ENCODE data around the gene MX2.

The MX2 gene

DNA sequence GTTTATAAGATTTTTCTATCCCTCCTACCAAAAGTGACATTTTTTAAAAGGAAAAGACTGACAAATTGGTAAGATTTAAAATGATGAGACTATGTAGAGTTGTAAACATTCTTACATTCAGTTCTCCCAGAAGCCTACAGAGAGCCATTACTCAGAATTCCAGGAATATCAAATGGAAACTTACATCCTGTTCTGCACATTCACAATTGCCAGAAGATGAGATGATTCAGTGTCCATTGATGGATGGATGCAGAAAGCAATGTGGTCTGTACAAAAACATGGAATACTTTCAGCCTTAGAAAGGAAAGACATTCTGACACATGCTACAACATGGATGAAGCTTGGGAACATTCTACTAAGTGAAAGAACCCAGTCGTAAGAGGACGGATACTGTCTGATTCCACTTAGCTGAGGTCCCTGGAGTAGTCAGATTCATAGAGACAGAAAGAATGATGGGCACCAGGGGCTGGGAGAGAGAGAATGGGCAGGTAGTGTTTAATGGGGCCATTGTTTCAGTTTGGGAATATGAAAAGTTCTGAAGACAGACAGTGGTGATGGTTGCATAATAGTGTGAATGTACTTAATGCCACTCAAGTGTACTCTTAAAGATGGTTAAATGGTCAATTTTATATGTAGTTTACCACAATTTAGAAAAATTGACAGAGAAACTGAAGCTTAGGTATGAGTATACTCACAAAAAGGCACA is 80.8 kb downstream of the MX2 start:
- no peak for DNase-seq

- no peak for DNase-seq
These were observed 81.7 kb downstream of the MX2 start for GRCh38 chr21:41443562-41443961.

DNA sequence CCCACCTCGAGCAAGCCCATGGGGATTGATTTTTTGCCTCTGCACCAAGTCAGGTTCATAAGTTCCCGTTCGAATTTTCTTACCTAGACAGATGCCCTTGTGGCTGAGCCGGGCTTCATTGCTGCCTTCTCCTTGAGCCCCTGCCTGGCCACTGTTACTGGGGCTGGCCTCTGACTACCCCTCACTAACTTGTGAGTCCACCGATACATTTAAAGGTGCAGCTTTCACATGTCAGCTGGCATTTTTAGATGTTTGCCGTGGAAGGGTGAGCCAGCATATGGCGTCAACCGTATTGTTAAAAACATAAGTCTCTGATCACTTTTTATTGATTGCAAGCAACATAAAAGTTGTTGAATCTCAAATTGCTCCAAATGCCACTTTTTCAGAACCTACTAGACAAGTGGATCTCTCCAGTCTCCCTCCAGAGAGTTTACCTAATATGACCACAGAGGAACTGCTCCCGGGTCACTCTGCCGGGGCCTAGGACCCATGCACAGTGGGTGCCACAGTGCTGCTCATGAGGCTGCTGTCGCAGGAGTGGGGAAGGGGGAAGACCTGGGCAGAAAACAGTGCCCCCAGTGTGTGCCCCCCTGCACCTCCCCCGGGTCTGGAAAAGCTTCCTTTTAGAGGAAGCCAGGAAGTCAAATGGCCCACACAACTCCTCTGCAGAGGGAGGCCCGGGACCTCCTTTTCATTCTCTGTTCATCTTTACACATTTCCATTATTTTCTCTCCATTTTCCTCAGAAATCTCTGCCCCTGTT is 83.1 kb downstream of the MX2 start:
- no peak for DNase-seq

GRCh38 chr21:41445465-41445862 is 83.6 kb downstream of the MX2 start:
- no peak for DNase-seq

DNA sequence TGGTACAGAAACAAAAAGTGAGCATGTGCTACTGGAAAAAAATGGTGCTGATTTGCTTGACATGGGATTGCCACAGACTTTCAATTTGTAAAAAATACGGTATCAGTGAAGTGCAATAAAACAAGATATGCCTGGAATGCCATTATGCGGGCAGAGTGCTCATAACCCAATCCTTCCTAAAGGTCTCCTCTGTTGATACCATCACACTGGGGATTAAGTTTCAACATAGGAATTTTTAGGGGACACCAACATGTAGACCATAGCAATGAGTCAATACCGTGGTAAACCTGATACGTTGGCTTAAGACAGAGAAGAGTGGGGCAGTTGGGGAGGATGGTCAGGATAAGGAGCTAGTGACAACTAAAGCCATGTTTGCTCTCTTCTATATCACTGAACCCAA is 84.8 kb downstream of the MX2 start:
- DNase-seq = no peak

GRCh38 chr21:41447356-41447755 is 85.5 kb downstream of the MX2 start:
- DNase-seq = no peak

- DNase-seq = no peak
These were observed 87.8 kb downstream of the MX2 start for GRCh38 chr21:41449613-41450012.

DNA sequence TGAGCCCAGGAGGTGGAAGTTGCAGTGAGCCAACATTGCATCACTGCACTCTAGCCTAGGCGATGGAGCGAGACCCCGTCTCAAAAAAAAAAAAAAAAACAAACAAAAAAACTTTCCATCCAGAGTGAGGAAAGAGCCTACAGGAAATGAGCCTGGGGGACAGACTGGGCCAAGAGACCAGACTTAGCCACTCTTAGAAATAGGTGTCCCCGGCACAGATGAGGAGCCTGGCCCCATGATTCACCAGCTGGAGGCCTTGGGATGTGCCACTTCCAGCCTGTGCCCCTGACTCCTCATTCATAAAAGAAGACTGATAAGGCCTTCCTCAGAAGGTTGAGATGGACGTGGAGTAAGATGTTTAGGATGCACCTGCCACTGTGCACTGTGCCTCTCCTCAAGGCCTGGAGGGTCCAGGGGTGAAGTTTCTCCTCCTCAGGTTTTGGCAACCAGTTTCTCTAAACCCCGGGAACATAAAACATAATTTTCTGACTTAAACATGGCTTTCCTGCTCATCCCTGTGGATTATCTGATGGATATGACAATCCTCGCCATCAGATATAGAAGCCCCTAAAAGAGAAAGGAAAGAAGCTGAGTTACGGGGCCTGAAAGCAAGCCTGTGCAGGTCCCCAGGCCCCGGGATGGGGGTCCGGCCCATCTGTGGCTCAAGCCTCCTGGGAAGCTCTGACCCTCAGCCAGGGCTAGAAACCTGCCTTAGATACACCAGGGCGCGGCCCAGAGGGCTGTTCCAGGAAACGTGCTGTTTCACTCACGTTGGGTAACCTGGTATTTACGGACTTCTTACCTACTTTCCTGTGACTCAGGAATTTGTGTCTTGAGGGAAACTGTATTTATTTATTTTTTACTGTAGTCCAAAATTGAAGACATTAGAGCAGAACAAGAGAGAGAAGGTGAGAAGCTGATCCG is 90.2 kb downstream of the MX2 start:
- DNase-seq = no peak

DNA sequence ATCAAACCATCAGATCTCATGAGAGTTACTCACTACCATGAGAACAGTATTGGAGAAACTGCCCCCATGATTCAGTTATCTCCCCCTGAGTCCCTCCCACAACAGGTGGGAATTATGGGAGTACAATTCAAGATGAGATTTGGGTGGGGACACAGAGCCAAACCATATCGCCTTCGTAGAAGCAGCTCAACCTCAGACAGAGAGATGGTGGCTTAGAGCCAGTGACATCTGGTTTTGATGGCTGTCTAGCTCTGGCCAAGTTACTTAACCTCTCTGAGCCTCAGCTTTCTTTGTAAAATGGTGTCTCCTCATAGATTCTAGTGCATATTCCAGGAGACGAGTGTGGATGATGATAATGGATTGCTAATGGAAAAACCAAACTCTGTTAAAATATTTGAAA is 91.4 kb downstream of the MX2 start:
- no peak for DNase-seq

DNA sequence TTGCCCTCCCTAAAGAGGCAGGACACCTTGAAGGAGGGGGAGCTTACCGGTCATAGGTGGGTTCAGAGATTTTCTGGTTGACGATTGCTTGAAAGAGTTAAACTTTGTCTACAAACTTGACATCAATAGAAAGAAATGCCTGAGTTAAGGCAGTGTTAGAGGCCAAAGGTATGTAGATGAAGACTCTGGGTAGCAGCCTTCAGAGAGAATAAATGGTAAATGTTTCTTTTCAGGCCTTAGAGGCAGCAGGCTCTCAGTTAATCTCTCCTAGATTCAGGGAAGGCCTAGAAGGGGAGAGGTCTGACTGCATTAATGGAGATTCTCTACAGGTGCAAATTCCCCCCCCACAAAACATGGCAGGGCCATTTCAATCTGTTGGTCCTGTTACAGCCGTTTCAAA is 91.9 kb downstream of the MX2 start:
- no peak for DNase-seq

- DNase-seq = no peak
These were observed 96.3 kb downstream of the MX2 start for GRCh38 chr21:41458121-41458520.

- DNase-seq = no peak
These were observed 96.7 kb downstream of the MX2 start for GRCh38 chr21:41458559-41458958.
